HFFc6 (cell line): Measurements from ENCODE around the gene SPRED1. TPM values are rescaled to one million over a fixed set of nuclear protein-coding genes. Genes with fewer than 3 reads are reported as not detected.

Experiments
- DNase-seq: peaks from one replicate; pipeline ENCODE4 v3.0.0-alpha.2; 2018
- H3K27ac Mint-ChIP-seq: 2 replicates; pipeline ENCODE4 v1.8.0; 2020; ENCODE audit warnings: mild to moderate bottlenecking, mixed read lengths
- H3K27me3 Mint-ChIP-seq: 2 replicates; pipeline ENCODE4 v1.8.0; 2021; ENCODE audit warnings: mild to moderate bottlenecking, moderate library complexity, mixed read lengths; ENCODE audit not compliant: insufficient read depth
- H3K36me3 Mint-ChIP-seq: 2 replicates; pipeline ENCODE4 v1.8.0; 2021; ENCODE audit warnings: low read depth, mixed read lengths
- H3K4me1 Mint-ChIP-seq: 2 replicates; pipeline ENCODE4 v1.8.0; 2020; ENCODE audit warnings: low read depth, mixed read lengths
- H3K4me3 Mint-ChIP-seq: 2 replicates; pipeline ENCODE4 v1.8.0; 2020; ENCODE audit warnings: mild to moderate bottlenecking, moderate library complexity, mixed read lengths
- H3K9me3 Mint-ChIP-seq: 2 replicates; pipeline ENCODE4 v1.8.0; 2020; ENCODE audit warnings: mild to moderate bottlenecking, mixed read lengths
- CTCF ChIP-seq: fragments of 200-600 bp; sonication (generic); IDR thresholded peaks from 2 replicates; pipeline ENCODE4 v1.5.0; 2021; ENCODE audit warnings: antibody characterized with exemption, mild to moderate bottlenecking
- total RNA-seq, 6 experiments: library from RNA; stranded (reverse); fragmentation: NEBNext Ultra II Directional; extraction: Animal tissue kit (Norgen Biotek cat#: 25700); gene quantifications; 2 replicates in 1 of 6; 3 replicates in 5 of 6; pipeline ENCODE4 v1.2.3, GENCODE V29; 2021

The SPRED1 gene
- total RNA-seq, 6 experiments from 2014 or later, result 39.9 to 46.0 (median 41.7) TPM

- no peaks in the 10 kb centered on the region for H3K9me3 Mint-ChIP-seq
- peak; percentile 43 for TF ChIP-seq CTCF
- H3K4me1 Mint-ChIP-seq, result peaks cover 52% of the 10 kb centered on the region
- no peak overlapping the region for H3K27ac Mint-ChIP-seq
- H3K27me3 Mint-ChIP-seq, result no peaks in the 10 kb centered on the region
- peaks cover 7% of the 10 kb centered on the region; the same call in 1 of the 2 replicates for H3K36me3 Mint-ChIP-seq
- peak; percentile 42 for DNase-seq
- no peak overlapping the region for H3K4me3 Mint-ChIP-seq
Observed at GRCh38 chr15:38260077-38260476, 7.4 kb downstream of the SPRED1 start.

- Mint-ChIP-seq H3K27ac (no peak overlapping the region), H3K27me3 (no peaks in the 10 kb centered on the region), H3K4me3 (no peak overlapping the region), H3K9me3 (no peaks in the 10 kb centered on the region), H3K4me1 (peaks cover 25% of the 10 kb centered on the region), H3K36me3 (peaks cover 7% of the 10 kb centered on the region; the same call in 1 of the 2 replicates)
- TF ChIP-seq CTCF, result no peak
- no peak for DNase-seq
Observed at GRCh38 chr15:38263251-38263650, 10.6 kb downstream of the SPRED1 start.

GRCh38 chr15:38263996-38264395 is 11.4 kb downstream of the SPRED1 start:
- Mint-ChIP-seq H3K4me3 (no peak overlapping the region), H3K27me3 (no peaks in the 10 kb centered on the region), H3K27ac (no peak overlapping the region), H3K36me3 (peaks cover 7% of the 10 kb centered on the region; the same call in 1 of the 2 replicates), H3K9me3 (no peaks in the 10 kb centered on the region), H3K4me1 (peaks cover 20% of the 10 kb centered on the region)
- no peak for DNase-seq
- no peak for TF ChIP-seq CTCF

- Mint-ChIP-seq H3K27ac (peak overlapping the region; percentile 39), H3K9me3 (no peaks in the 10 kb centered on the region), H3K4me1 (peaks cover 16% of the 10 kb centered on the region), H3K27me3 (no peaks in the 10 kb centered on the region), H3K4me3 (peak overlapping the region; percentile 72), H3K36me3 (peaks cover 11% of the 10 kb centered on the region)
- DNase-seq, result no peak
- no peak for TF ChIP-seq CTCF
Observed at GRCh38 chr15:38266247-38266986, 13.8 kb downstream of the SPRED1 start.

- peak; percentile 25 for DNase-seq
- no peak for TF ChIP-seq CTCF
- Mint-ChIP-seq H3K27ac (peak overlapping the region; percentile 61; the same call in 1 of the 2 replicates), H3K4me3 (peak overlapping the region; percentile 32), H3K36me3 (peaks cover 16% of the 10 kb centered on the region), H3K27me3 (no peaks in the 10 kb centered on the region), H3K4me1 (peaks cover 19% of the 10 kb centered on the region), H3K9me3 (no peaks in the 10 kb centered on the region)
Observed at GRCh38 chr15:38267421-38268022, 14.9 kb downstream of the SPRED1 start.
